ENCODE data around the gene CUL3.
"Not testable (repeated sequence)": the region's sequence is repeated elsewhere in the genome, so short reads cannot be mapped to it uniquely, and the experiment has no call there.

Gene CUL3

DNA sequence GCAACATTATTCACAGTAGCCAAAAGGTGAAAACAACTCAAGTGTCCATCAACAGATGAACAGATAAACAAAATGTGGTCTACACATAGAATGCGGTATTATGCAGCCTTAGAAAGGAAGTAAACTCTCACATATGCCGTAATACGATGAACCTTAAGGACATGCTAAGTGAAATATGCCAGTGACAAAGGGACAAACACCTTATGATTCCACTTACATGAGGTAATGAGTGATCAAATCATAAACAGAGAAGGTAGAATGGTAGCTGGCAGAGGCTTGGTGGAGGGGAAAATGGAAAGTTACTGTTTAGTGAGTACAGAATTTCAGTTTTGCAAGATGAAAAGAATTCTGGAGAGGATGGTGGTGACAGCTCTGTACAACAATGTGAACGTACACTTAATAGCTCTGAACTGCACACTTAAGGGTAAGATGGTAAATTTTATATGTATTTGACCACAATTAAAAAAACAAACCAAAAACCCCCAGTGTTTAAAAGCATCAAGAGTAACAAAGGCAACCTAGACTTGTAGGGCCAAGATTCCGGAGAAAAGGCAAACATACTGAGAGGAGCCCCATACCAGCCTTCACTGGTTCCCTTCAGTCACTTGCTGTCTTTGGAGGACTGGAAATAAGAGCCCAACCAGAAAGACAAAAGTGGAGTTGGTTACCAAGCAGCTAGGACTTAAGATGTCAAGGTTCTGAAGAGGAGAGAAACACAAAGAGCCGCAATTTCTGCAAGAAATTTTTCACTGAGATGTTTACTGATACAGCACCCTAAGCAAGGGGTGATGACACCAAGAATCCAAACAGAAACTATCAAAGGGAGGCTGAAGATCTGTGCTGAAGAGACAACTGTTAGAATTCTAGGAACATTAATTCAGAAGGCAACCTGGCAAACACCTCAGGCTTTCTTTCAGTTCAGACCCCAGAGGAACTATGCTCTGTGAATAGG lies 61.3 kb downstream of the CUL3 start:
- no peak overlapping the region for H3K4me3 ChIP-seq
- TF ChIP-seq POLR2AphosphoS5 (IDR thresholded peaks at IDR 0.05; ENCODE audit: borderline replicate concordance, low read depth, low read length): no peak
- no peak overlapping the region for H3K27ac ChIP-seq
- H3K9me3 ChIP-seq (ENCODE audit: low read depth, low read length): no peaks in the 10 kb centered on the region
- H3K9ac ChIP-seq (ENCODE audit: insufficient read length): no peak overlapping the region
- peaks cover 24% of the 10 kb centered on the region for H3K36me3 ChIP-seq (ENCODE audit: insufficient read depth, low read length)
- DNase-seq (ENCODE audit: low read depth, low spot score): no peak

DNA sequence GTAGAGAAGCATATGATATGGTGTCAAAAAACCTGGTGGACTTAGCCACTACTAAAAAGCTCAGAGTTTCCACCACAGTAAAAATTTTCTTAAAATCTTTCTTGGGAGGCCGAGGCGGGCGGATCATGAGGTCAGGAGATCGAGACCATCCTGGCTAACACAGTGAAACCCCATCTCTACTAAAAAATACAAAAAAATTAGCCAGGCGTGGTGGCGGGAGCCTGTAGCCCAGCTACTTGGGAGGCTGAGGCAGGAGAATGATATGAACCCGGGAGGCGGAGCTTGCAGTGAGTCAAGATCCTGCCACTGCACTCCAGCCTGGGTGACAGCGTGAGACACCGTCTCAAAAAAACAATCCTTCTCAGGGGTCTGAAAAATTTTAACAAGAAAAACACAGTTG lies 62.7 kb downstream of the CUL3 start:
- H3K4me3 ChIP-seq; DNase-seq (ENCODE audit: low read depth, low spot score); H3K27ac ChIP-seq; H3K9me3 ChIP-seq (ENCODE audit: low read depth, low read length); H3K9ac ChIP-seq (ENCODE audit: insufficient read length): not testable (repeated sequence)
- peaks cover 24% of the 10 kb centered on the region for H3K36me3 ChIP-seq (ENCODE audit: insufficient read depth, low read length)

DNA sequence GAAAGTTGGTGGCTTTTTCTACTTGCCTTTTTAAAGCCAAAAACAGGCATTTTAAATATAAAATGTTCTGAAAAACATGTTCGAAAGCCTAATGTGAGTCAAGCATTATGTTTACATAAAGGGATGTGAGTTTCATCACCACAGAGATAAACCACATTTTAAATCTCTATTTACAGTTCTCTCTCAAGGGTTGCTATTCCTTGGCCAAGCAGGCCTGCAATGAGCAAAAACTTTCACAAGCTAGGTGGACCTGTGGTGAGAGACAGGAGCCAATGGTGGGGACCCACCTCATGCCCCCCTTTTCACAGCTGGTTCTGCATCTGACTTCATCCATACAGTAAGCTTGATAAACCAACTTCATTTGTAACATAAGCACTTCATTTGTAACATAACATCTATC lies 65.1 kb downstream of the CUL3 start:
- no peak for DNase-seq (ENCODE audit: low read depth, low spot score)
- Histone ChIP-seq H3K4me3 (no peak overlapping the region), H3K9ac (ENCODE audit: insufficient read length) (no peak overlapping the region), H3K27ac (no peak overlapping the region), H3K36me3 (ENCODE audit: insufficient read depth, low read length) (peaks cover 24% of the 10 kb centered on the region), H3K9me3 (ENCODE audit: low read depth, low read length) (no peaks in the 10 kb centered on the region)
- TF ChIP-seq EZH2 (IDR thresholded peaks at IDR 0.05): no peak
- no peak for TF ChIP-seq FOXP2 (optimal IDR thresholded peaks at IDR 0.05; ENCODE audit: control extremely low read depth, extremely low read length, insufficient read depth)
- no peak for TF ChIP-seq POLR2AphosphoS5 (IDR thresholded peaks at IDR 0.05; ENCODE audit: borderline replicate concordance, low read depth, low read length)

DNA sequence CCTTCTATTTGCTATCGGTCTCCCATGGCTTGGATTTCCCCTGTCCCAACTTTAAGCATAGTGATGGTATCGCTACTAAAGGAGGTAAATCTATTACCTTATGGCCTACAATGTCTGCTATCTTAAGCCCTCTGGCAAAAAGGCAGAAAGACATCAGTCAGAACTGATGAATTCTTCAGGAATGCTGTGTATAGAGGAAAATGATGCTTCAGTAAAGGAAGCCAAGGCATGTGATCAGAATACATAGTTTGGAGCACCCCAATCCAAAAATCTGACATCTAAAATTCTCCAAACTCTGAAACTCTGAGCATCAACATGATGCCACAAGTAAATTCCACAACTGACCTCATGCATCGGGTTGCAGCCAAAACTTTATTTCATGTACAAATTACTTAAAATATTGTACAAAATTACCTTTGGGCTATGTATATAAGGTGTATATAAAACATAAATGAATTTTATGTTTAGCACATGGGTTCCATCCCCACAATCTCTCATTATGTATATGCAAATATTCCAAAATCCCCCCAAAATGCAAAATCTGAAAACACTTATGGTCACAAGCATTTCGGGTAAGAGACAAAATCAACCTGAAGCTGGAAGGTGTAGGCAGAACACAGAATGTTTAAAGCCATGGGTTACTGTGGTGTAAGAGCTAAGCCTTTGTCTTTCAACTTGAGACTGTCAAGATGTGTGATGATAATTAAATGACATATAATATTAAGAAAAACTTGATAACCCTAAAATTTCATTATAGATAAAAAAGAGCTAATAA lies 66.2 kb downstream of the CUL3 start:
- DNase-seq (ENCODE audit: low read depth, low spot score): no peak
- TF ChIP-seq EZH2 (IDR thresholded peaks at IDR 0.05) (no peak), POLR2AphosphoS5 (IDR thresholded peaks at IDR 0.05; ENCODE audit: borderline replicate concordance, low read depth, low read length) (no peak), FOXP2 (optimal IDR thresholded peaks at IDR 0.05; ENCODE audit: control extremely low read depth, extremely low read length, insufficient read depth) (no peak)
- no peaks in the 10 kb centered on the region for H3K9me3 ChIP-seq (ENCODE audit: low read depth, low read length)
- H3K4me3 ChIP-seq: no peak overlapping the region
- no peak overlapping the region for H3K27ac ChIP-seq
- H3K9ac ChIP-seq (ENCODE audit: insufficient read length): no peak overlapping the region
- peaks cover 22% of the 10 kb centered on the region for H3K36me3 ChIP-seq (ENCODE audit: insufficient read depth, low read length)

DNA sequence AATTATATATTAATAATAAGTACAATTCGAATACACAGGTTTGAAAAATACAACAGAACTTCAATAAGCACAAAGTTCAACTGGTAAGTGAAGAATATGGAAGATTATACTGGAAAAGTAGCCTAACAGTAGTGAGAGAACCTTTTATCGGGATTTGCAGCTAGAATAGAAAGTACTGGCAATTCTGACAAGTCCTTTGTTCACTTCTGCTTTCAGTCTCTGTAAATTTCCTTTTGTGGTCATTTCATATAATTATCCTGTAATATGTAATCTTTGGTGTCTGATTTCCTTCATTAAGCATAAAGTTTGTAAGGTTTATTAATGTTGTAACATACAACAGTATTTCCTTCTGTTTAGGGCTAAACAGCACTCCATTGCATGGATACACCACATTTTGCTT lies 67.2 kb downstream of the CUL3 start:
- H3K9ac ChIP-seq (ENCODE audit: insufficient read length): no peak overlapping the region
- no peak for DNase-seq (ENCODE audit: low read depth, low spot score)
- peaks cover 20% of the 10 kb centered on the region for H3K36me3 ChIP-seq (ENCODE audit: insufficient read depth, low read length)
- H3K4me3 ChIP-seq: no peak overlapping the region
- H3K27ac ChIP-seq: no peak overlapping the region
- TF ChIP-seq EZH2 (IDR thresholded peaks at IDR 0.05) (no peak), FOXP2 (optimal IDR thresholded peaks at IDR 0.05; ENCODE audit: control extremely low read depth, extremely low read length, insufficient read depth) (no peak), POLR2AphosphoS5 (IDR thresholded peaks at IDR 0.05; ENCODE audit: borderline replicate concordance, low read depth, low read length) (no peak)
- H3K9me3 ChIP-seq (ENCODE audit: low read depth, low read length): no peaks in the 10 kb centered on the region

DNA sequence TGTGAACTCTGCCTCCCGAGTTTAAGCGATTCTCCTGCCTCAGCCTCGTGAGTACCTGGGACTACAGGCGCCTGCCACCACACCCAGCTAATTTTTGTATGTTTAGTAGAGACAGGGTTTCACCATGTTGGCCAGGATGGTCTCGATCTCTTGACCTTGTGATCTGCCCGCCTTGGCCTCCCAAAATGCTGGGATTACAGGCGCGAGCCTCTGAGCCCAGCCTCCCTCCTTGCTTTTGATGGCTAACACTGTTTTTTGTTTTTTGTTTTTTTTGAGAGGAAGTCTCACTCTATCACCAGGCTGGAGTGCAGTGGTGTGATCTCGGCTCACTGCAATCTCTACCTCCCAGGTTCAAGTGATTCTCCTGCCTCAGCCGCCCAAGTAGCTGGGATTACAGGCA lies 68.8 kb downstream of the CUL3 start:
- H3K9me3 ChIP-seq (ENCODE audit: low read depth, low read length); H3K27ac ChIP-seq; H3K9ac ChIP-seq (ENCODE audit: insufficient read length); DNase-seq (ENCODE audit: low read depth, low spot score); H3K4me3 ChIP-seq: not testable (repeated sequence)
- peaks cover 26% of the 10 kb centered on the region for H3K36me3 ChIP-seq (ENCODE audit: insufficient read depth, low read length)

DNA sequence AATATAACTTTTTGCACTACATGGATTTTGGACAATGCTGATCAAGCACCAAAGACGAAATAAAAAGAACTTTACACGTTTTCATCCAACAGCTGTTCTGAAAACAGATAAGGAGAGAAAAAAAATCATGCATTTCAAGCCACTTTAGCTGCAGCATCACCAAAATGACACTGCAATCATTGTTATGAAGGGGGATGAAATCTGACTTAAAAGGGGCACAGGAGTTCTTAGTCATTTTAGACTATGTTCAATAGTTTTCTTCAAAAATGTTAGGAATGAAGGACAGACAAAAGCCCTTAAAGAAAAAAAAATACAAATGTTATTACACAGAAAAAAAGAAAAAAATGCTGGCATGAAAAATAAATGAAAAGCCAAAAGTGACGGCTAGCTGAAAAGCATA lies 71.2 kb downstream of the CUL3 start:
- no peak overlapping the region for H3K9ac ChIP-seq (ENCODE audit: insufficient read length)
- H3K27ac ChIP-seq: no peak overlapping the region
- no peaks in the 10 kb centered on the region for H3K9me3 ChIP-seq (ENCODE audit: low read depth, low read length)
- H3K4me3 ChIP-seq: no peak overlapping the region
- DNase-seq (ENCODE audit: low read depth, low spot score): no peak
- TF ChIP-seq POLR2AphosphoS5 (IDR thresholded peaks at IDR 0.05; ENCODE audit: borderline replicate concordance, low read depth, low read length) (no peak), EZH2 (IDR thresholded peaks at IDR 0.05) (no peak), FOXP2 (optimal IDR thresholded peaks at IDR 0.05; ENCODE audit: control extremely low read depth, extremely low read length, insufficient read depth) (no peak)
- peaks cover 23% of the 10 kb centered on the region for H3K36me3 ChIP-seq (ENCODE audit: insufficient read depth, low read length)

DNA sequence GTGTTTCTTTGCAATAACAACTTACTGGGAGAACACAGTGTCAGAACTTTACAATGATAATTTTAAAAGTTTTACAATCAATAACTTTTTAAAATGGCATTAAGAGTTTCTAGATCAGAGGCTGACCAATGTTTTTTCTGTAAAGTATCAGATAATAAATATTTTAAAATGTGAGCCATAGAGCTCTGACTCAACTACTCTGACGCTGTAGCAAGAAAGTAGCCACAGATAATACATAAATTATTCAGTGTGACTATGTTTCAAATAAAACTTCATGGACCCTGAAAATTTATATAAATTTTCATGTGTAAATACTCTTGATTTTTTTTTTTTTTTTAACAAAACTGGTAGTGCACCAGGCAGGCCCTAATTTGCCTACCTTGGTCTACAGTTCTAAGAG lies 77.4 kb downstream of the CUL3 start:
- Histone ChIP-seq H3K4me3 (no peak overlapping the region), H3K36me3 (ENCODE audit: insufficient read depth, low read length) (peaks cover 46% of the 10 kb centered on the region), H3K9ac (ENCODE audit: insufficient read length) (no peak overlapping the region), H3K9me3 (ENCODE audit: low read depth, low read length) (no peaks in the 10 kb centered on the region), H3K27ac (no peak overlapping the region)
- DNase-seq (ENCODE audit: low read depth, low spot score): no peak
- TF ChIP-seq EZH2 (IDR thresholded peaks at IDR 0.05) (no peak), FOXP2 (optimal IDR thresholded peaks at IDR 0.05; ENCODE audit: control extremely low read depth, extremely low read length, insufficient read depth) (no peak), POLR2AphosphoS5 (IDR thresholded peaks at IDR 0.05; ENCODE audit: borderline replicate concordance, low read depth, low read length) (no peak)

DNA sequence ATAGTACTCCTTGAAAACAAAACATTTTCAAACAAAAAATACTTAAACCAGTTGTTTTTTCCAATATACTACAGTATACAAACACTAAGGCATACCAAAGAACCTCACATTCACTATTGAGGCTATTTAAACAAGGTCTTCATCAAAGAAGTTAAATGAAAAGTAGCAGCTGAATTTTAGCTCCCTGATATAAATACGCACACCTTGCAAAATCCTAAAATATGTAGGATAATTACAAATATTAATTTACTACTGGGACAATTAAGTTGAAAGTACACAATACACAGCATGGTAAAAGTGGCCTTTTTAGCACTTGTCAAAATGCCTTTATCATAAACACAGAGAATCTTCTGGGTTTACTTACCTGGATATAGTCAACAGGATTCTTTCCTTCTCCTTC lies 78.7 kb downstream of the CUL3 start:
- H3K9me3 ChIP-seq (ENCODE audit: low read depth, low read length): no peaks in the 10 kb centered on the region
- H3K4me3 ChIP-seq: no peak overlapping the region
- no peak for DNase-seq (ENCODE audit: low read depth, low spot score)
- TF ChIP-seq FOXP2 (optimal IDR thresholded peaks at IDR 0.05; ENCODE audit: control extremely low read depth, extremely low read length, insufficient read depth) (no peak), EZH2 (IDR thresholded peaks at IDR 0.05) (no peak), POLR2AphosphoS5 (IDR thresholded peaks at IDR 0.05; ENCODE audit: borderline replicate concordance, low read depth, low read length) (no peak)
- H3K9ac ChIP-seq (ENCODE audit: insufficient read length): no peak overlapping the region
- H3K27ac ChIP-seq: no peak overlapping the region
- peaks cover 51% of the 10 kb centered on the region for H3K36me3 ChIP-seq (ENCODE audit: insufficient read depth, low read length)

Measured in SK-N-MC (cell line).